K562 (cell line): ENCODE data around the gene NRF1.

Source experiments
- GATA2 ChIP-seq: sonication (generic); formaldehyde crosslinking; IDR thresholded peaks from 2 replicates; pipeline ENCODE4 v1.4.0; 2020; ENCODE audit warnings: mild to moderate bottlenecking, missing genetic modification reagents
- HNRNPK ChIP-seq: fragments of 200-400 bp; formaldehyde crosslinking; IDR thresholded peaks from one replicate; pipeline ENCODE4 v1.6.1; 2018; ENCODE audit warnings: mild to moderate bottlenecking, low read depth, low read length; ENCODE audit not compliant: poor library complexity, severe bottlenecking
- IRF9 ChIP-seq: fragments of 450-650 bp; IDR thresholded peaks from 2 replicates; pipeline ENCODE4 v1.6.1; 2016; ENCODE audit warnings: missing biosample characterization, missing genetic modification characterization
- L3MBTL2 ChIP-seq: fragments of 450-650 bp; IDR thresholded peaks from 2 replicates; pipeline ENCODE4 v1.6.1; 2016; ENCODE audit warnings: mild to moderate bottlenecking, moderate library complexity
- POU5F1 ChIP-seq: fragments of 150-350 bp; IDR thresholded peaks from 2 replicates; pipeline ENCODE4 v1.6.1; 2014; ENCODE audit warnings: borderline replicate concordance, low read length, low read depth, mild to moderate bottlenecking; ENCODE audit not compliant: partially characterized antibody
- RAD21 ChIP-seq, 2 experiments: fragments of 250-450 bp in 1 of 2; fragments of 450-650 bp in 1 of 2; sonication (Bioruptor Pico) in 1 of 2; formaldehyde crosslinking in 1 of 2; IDR thresholded peaks in 1 of 2; conservative IDR thresholded peaks in 1 of 2; 2 replicates each; pipeline versions ENCODE4 v1.4.0 to v1.8.0; 2020 to 2022; ENCODE audit warnings: mild to moderate bottlenecking in 2 of 2, moderate library complexity in 1 of 2
- SIX5 ChIP-seq, 2 experiments: IDR thresholded peaks; 2 replicates each; pipeline ENCODE4 v1.6.1; 2011; ENCODE audit warnings: low read length in 2 of 2, borderline replicate concordance in 1 of 2, low read depth in 1 of 2, mild to moderate bottlenecking in 1 of 2, moderate library complexity in 1 of 2; ENCODE audit not compliant: insufficient read depth in 1 of 2
- ZFP36 ChIP-seq: fragments of 150-350 bp; IDR thresholded peaks from 2 replicates; pipeline ENCODE4 v1.6.1; 2018; ENCODE audit warnings: low read length, low read depth; ENCODE audit not compliant: partially characterized antibody
- ZNF165 ChIP-seq: fragments of 250-450 bp; sonication (Bioruptor Pico); IDR thresholded peaks from 2 replicates; pipeline ENCODE4 v1.4.0; 2020; ENCODE audit warnings: borderline replicate concordance
- ZNF212 ChIP-seq: fragments of 450-650 bp; formaldehyde crosslinking; IDR thresholded peaks from 2 replicates; pipeline ENCODE4 v1.4.0; 2020; ENCODE audit warnings: mild to moderate bottlenecking
- ZNF408 ChIP-seq: fragments of 250-450 bp; sonication (Bioruptor Pico); IDR thresholded peaks from 2 replicates; pipeline ENCODE4 v1.4.0; 2020; ENCODE audit warnings: low read depth, mild to moderate bottlenecking, moderate library complexity
- ZZZ3 ChIP-seq: fragments of 450-650 bp; IDR thresholded peaks from 2 replicates; pipeline ENCODE4 v1.6.1; 2016; ENCODE audit warnings: antibody characterized with exemption, mild to moderate bottlenecking, moderate library complexity
- TF ChIP-seq, protein P1 (sequence below): fragments of 250-450 bp; sonication (Bioruptor Pico); IDR thresholded peaks from 2 replicates; pipeline ENCODE4 v1.4.0; 2020; ENCODE audit warnings: mild to moderate bottlenecking, moderate library complexity
- TF ChIP-seq, protein P2 (sequence below), 2 experiments: fragments of 450-650 bp in 1 of 2; IDR thresholded peaks; 2 replicates each; pipeline ENCODE4 v1.6.1; 2011 to 2017; ENCODE audit warnings: low read depth in 2 of 2, antibody characterized with exemption in 1 of 2, borderline replicate concordance in 1 of 2, low read length in 1 of 2, mild to moderate bottlenecking in 1 of 2, mixed read lengths in 1 of 2; ENCODE audit not compliant: control insufficient read depth in 1 of 2

GRCh38 chr7:129784437-129784782 lies 172.9 kb downstream of the NRF1 start:
- TF ChIP-seq GATA2 (no peak), L3MBTL2 (no peak), HNRNPK (no peak), ZZZ3 (no peak), RAD21 (CRISPR knock-in tag; conservative IDR thresholded peaks at IDR 0.05 in 1 of 2, IDR thresholded peaks at IDR 0.05 in 1 of 2) (no peak), ZNF212 (CRISPR knock-in tag) (no peak), ZNF408 (CRISPR knock-in tag) (no peak), IRF9 (tag) (no peak), SIX5 (IDR thresholded peaks at IDR 0.05; ENCODE audit: borderline replicate concordance in 1 of 2, insufficient read depth in 1 of 2, low read depth in 1 of 2, low read length in 2 of 2) (no peak), ZFP36 (no peak), ZNF165 (CRISPR knock-in tag) (no peak), POU5F1 (no peak)
- TF ChIP-seq, protein P1, sequence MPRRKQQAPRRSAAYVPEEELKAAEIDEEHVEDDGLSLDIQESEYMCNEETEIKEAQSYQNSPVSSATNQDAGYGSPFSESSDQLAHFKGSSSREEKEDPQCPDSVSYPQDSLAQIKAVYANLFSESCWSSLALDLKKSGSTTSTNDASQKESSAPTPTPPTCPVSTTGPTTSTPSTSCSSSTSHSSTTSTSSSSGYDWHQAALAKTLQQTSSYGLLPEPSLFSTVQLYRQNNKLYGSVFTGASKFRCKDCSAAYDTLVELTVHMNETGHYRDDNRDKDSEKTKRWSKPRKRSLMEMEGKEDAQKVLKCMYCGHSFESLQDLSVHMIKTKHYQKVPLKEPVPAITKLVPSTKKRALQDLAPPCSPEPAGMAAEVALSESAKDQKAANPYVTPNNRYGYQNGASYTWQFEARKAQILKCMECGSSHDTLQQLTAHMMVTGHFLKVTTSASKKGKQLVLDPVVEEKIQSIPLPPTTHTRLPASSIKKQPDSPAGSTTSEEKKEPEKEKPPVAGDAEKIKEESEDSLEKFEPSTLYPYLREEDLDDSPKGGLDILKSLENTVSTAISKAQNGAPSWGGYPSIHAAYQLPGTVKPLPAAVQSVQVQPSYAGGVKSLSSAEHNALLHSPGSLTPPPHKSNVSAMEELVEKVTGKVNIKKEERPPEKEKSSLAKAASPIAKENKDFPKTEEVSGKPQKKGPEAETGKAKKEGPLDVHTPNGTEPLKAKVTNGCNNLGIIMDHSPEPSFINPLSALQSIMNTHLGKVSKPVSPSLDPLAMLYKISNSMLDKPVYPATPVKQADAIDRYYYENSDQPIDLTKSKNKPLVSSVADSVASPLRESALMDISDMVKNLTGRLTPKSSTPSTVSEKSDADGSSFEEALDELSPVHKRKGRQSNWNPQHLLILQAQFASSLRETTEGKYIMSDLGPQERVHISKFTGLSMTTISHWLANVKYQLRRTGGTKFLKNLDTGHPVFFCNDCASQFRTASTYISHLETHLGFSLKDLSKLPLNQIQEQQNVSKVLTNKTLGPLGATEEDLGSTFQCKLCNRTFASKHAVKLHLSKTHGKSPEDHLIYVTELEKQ (CRISPR knock-in tag), result no peak
- TF ChIP-seq, protein P2, sequence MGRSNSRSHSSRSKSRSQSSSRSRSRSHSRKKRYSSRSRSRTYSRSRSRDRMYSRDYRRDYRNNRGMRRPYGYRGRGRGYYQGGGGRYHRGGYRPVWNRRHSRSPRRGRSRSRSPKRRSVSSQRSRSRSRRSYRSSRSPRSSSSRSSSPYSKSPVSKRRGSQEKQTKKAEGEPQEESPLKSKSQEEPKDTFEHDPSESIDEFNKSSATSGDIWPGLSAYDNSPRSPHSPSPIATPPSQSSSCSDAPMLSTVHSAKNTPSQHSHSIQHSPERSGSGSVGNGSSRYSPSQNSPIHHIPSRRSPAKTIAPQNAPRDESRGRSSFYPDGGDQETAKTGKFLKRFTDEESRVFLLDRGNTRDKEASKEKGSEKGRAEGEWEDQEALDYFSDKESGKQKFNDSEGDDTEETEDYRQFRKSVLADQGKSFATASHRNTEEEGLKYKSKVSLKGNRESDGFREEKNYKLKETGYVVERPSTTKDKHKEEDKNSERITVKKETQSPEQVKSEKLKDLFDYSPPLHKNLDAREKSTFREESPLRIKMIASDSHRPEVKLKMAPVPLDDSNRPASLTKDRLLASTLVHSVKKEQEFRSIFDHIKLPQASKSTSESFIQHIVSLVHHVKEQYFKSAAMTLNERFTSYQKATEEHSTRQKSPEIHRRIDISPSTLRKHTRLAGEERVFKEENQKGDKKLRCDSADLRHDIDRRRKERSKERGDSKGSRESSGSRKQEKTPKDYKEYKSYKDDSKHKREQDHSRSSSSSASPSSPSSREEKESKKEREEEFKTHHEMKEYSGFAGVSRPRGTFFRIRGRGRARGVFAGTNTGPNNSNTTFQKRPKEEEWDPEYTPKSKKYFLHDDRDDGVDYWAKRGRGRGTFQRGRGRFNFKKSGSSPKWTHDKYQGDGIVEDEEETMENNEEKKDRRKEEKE (IDR thresholded peaks at IDR 0.05; ENCODE audit: borderline replicate concordance in 1 of 2, control insufficient read depth in 1 of 2, low read depth in 2 of 2, low read length in 1 of 2), result no peak
